Smooth muscle cell (in vitro differentiated cells): ENCODE results near the gene KIAA0825. TPM values are rescaled to one million over a fixed set of nuclear protein-coding genes. Genes with fewer than 3 reads are reported as not detected.
"Not testable (repeated sequence)": the region's sequence is repeated elsewhere in the genome, so short reads cannot be mapped to it uniquely, and the experiment has no call there.

Source experiments
- DNase-seq: peaks from one replicate; lab custom pipeline; 2025; ENCODE audit not compliant: unreplicated experiment; lab: John Stamatoyannopoulos, UW
- H2AFZ ChIP-seq: fragments of 200-600 bp; sonication (generic); 2 replicates; pipeline ENCODE4 v1.6.0; 2016; ENCODE audit warnings: antibody characterized with exemption, low read depth, mild to moderate bottlenecking
- H3F3A ChIP-seq: fragments of 200-600 bp; sonication (generic); 2 replicates; pipeline ENCODE4 v1.6.0; 2017; ENCODE audit warnings: antibody characterized with exemption, low read depth
- H3K27ac ChIP-seq: fragments of 200-600 bp; sonication (generic); 2 replicates; pipeline ENCODE4 v1.5.1; 2016; ENCODE audit warnings: low read depth, mild to moderate bottlenecking
- H3K27me3 ChIP-seq: fragments of 200-600 bp; sonication (generic); 2 replicates; pipeline ENCODE4 v1.6.1; 2016; ENCODE audit warnings: low read depth, mild to moderate bottlenecking
- H3K36me3 ChIP-seq: fragments of 200-600 bp; sonication (generic); 2 replicates; pipeline ENCODE4 v1.5.1; 2016; ENCODE audit warnings: low read depth
- H3K4me1 ChIP-seq: fragments of 200-600 bp; sonication (generic); 2 replicates; pipeline ENCODE4 v1.5.1; 2016; ENCODE audit warnings: low read depth
- H3K4me2 ChIP-seq: fragments of 200-600 bp; sonication (generic); 2 replicates; pipeline ENCODE4 v1.6.0; 2016; ENCODE audit warnings: mild to moderate bottlenecking
- H3K4me3 ChIP-seq: fragments of 200-600 bp; sonication (generic); 2 replicates; pipeline ENCODE4 v1.5.1; 2016; ENCODE audit warnings: mild to moderate bottlenecking
- H3K79me2 ChIP-seq: fragments of 200-600 bp; sonication (generic); 2 replicates; pipeline ENCODE4 v1.6.0; 2016; ENCODE audit warnings: low read depth, mild to moderate bottlenecking
- H3K9ac ChIP-seq: fragments of 200-600 bp; sonication (generic); 2 replicates; pipeline ENCODE4 v1.6.0; 2016; ENCODE audit warnings: low read depth
- H3K9me3 ChIP-seq: fragments of 200-600 bp; sonication (generic); replicated peaks from 2 replicates; pipeline ENCODE4 v1.5.1; 2016; ENCODE audit warnings: low read depth
- H4K20me1 ChIP-seq: fragments of 200-600 bp; sonication (generic); 2 replicates; pipeline ENCODE4 v1.6.0; 2016; ENCODE audit warnings: low read depth
- WGBS: methylation state at CpG from one replicate; pipeline ENCODE4 v1.1.7; 2016; ENCODE audit warnings: low lambda C conversion rate; 5-methylcytosine and 5-hydroxymethylcytosine counted together
- polyA plus RNA-seq: library from polyadenylated mRNA; unstranded; fragments of >200 nt; fragmentation: Nextera tagmentation; extraction: Ambion mirVana; gene quantifications from 2 replicates; pipeline ENCODE4 v1.2.1, GENCODE V29; 2016
- total RNA-seq: library from RNA; depleted of rRNA; stranded (reverse); fragments of >200 nt; gene quantifications from 2 replicates; pipeline ENCODE4 v1.2.3, GENCODE V29; 2014
- TF ChIP-seq, protein P1 (sequence below): fragments of 200-600 bp; sonication (generic); IDR thresholded peaks from 2 replicates; pipeline ENCODE4 v1.5.1; 2017; ENCODE audit warnings: borderline replicate concordance, mild to moderate bottlenecking, antibody characterized with exemption; ENCODE audit not compliant: insufficient read depth, poor library complexity, severe bottlenecking

The KIAA0825 gene
- total and polyA plus RNA-seq, 2 experiments from 2014 or later = 1.3 to 3.1 TPM

DNA sequence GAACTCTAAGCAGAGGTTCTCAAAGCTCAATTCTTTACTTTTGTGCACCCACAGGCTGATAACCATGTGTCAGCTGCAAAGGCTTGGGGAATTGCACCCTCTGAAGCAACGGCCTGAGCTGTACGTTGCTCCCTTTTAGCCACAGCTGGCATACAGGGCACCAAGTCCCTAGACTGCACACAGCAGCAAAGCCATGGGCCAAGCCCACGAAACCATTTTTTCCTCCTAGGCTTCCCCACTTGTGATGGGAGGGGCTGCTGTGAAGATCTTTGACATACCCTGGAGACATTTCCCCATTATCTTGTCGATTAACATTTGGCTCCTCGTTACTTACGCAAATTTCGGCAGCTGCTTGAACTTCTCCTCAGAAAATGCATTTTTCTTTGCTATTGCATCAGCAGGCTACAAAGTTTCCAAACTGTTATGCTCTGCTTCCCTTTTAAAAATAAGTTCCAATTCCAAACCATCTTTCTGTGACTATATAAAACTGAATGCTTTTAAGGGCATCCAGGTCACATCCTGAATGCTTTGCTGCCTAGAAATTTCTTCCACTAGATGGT, 23.0 kb downstream of the KIAA0825 start:
- Histone ChIP-seq H3K4me3 (no peak overlapping the region), H3K36me3 (no peaks in the 10 kb centered on the region), H3F3A (no peaks in the 10 kb centered on the region), H3K9ac (no peak overlapping the region), H3K4me1 (no peaks in the 10 kb centered on the region), H3K27me3 (no peaks in the 10 kb centered on the region), H3K27ac (no peak overlapping the region), H3K79me2 (no peaks in the 10 kb centered on the region), H3K4me2 (no peak overlapping the region), H4K20me1 (no peaks in the 10 kb centered on the region), H3K9me3 (no peaks in the 10 kb centered on the region), H2AFZ (no peak overlapping the region)
- no peak for DNase-seq
- TF ChIP-seq, protein P1, sequence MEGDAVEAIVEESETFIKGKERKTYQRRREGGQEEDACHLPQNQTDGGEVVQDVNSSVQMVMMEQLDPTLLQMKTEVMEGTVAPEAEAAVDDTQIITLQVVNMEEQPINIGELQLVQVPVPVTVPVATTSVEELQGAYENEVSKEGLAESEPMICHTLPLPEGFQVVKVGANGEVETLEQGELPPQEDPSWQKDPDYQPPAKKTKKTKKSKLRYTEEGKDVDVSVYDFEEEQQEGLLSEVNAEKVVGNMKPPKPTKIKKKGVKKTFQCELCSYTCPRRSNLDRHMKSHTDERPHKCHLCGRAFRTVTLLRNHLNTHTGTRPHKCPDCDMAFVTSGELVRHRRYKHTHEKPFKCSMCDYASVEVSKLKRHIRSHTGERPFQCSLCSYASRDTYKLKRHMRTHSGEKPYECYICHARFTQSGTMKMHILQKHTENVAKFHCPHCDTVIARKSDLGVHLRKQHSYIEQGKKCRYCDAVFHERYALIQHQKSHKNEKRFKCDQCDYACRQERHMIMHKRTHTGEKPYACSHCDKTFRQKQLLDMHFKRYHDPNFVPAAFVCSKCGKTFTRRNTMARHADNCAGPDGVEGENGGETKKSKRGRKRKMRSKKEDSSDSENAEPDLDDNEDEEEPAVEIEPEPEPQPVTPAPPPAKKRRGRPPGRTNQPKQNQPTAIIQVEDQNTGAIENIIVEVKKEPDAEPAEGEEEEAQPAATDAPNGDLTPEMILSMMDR = no peak
- 90% methylated on average over 7 of the region's 7 CpGs for WGBS

DNA sequence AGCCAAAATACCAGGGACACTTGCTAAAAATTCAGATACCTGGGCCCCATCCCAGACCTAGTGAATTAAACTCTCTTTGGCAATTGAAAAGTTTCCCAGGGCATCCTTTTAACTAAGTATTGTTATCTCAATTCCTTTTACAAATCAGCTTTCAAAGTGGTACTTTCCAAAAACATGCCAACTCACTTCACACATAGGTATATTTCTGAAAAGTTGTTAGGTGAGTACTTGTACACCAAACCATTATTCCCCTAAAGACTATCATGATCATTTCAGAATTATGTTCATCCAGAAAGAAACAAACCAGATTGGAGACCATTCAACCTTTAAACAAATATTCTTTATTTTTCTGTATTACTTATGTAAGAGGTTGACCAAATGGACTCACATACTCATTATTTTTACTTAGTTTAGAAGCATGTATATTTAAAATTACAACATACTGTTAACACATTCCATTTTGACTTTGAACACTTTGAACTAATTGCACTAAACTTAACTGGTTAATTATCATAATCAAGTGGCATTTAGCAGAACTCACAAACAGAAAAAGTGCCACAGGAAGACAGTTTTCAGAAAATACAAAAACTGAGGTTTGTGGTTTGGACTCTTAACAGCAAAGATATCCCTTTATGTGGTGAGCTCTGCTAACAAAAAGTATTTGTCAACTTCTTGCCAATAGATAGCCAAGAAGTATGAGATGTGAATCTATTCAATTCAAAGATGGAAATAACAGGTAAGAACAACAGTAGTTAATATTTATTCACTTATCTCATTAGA, 40.7 kb downstream of the KIAA0825 start:
- no peak overlapping the region for H3K4me3 ChIP-seq
- H3K9me3 ChIP-seq = no peaks in the 10 kb centered on the region
- no peak for DNase-seq
- no peak overlapping the region for H2AFZ ChIP-seq
- no peaks in the 10 kb centered on the region for H3K79me2 ChIP-seq
- H3K4me1 ChIP-seq = no peaks in the 10 kb centered on the region
- TF ChIP-seq, protein P1 = no peak
- H3K4me2 ChIP-seq = no peak overlapping the region
- no peak overlapping the region for H3K27ac ChIP-seq
- no peaks in the 10 kb centered on the region for H4K20me1 ChIP-seq
- no peak overlapping the region for H3K9ac ChIP-seq
- no peaks in the 10 kb centered on the region for H3K27me3 ChIP-seq
- no peaks in the 10 kb centered on the region for H3K36me3 ChIP-seq
- no peaks in the 10 kb centered on the region for H3F3A ChIP-seq

DNA sequence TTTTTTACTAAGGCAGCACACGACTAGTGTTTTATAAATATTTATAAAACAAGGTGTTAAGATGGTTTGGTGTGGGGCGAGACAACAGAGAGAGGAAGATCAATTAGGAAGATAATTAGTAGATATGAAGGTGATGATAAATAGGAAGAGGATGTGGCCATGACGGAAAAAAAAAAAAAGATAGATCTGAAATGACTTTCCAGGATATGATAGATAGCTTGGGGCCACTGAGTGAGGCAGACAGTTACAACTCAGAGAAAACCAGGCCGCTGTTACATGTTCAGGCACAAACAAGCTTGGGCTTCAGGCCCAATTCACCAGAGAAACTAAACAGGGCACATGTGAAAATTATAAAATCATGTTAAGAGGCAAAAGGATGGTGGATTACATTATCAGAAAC, 43.2 kb downstream of the KIAA0825 start:
- Histone ChIP-seq H3K36me3 (no peaks in the 10 kb centered on the region), H3F3A (no peaks in the 10 kb centered on the region), H3K79me2 (no peaks in the 10 kb centered on the region), H3K27ac (no peak overlapping the region), H3K4me2 (no peak overlapping the region), H2AFZ (no peak overlapping the region), H3K9me3 (no peaks in the 10 kb centered on the region), H3K4me1 (no peaks in the 10 kb centered on the region), H3K9ac (no peak overlapping the region), H4K20me1 (no peaks in the 10 kb centered on the region), H3K4me3 (no peak overlapping the region), H3K27me3 (no peaks in the 10 kb centered on the region)
- WGBS = 86% methylated on average over 4 of the region's 4 CpGs
- no peak for DNase-seq
- TF ChIP-seq, protein P1 = no peak

DNA sequence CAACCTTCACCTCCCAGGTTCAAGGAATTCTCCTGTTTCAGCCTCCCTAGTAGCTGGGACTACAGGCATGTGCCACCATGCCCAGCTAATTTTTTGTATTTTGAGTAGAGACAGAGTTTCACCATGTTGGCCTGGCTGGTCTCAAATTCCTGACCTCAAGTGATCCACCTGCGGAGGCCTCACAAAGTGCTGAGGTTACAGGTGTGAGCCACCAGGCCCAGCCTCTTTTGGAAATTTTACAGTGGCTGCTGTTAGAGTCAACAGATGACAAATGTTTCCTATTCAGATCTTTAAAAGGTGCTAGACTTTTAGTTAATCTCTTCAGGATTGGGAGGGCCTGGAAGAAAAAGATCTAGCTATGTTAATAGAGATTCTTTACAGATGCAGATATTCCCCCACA, 45.1 kb downstream of the KIAA0825 start:
- H3K4me2 ChIP-seq, DNase-seq, H4K20me1 ChIP-seq, H3K4me3 ChIP-seq, H3K79me2 ChIP-seq, H2AFZ ChIP-seq, H3K27ac ChIP-seq, H3K9me3 ChIP-seq, H3K9ac ChIP-seq, H3K27me3 ChIP-seq, H3K36me3 ChIP-seq, H3F3A ChIP-seq, H3K4me1 ChIP-seq: not testable (repeated sequence)
- WGBS = 77% methylated on average over 1 of the region's 1 CpG
